HL-60 (cell line): ENCODE results near the gene ABCA6.

Experiments used
- GABPA ChIP-seq: IDR thresholded peaks from 2 replicates; pipeline ENCODE4 v1.6.1; 2012; ENCODE audit warnings: low read depth
- TF ChIP-seq, protein P1 (sequence below): IDR thresholded peaks from one replicate; pipeline ENCODE4 v1.5.1; 2011; ENCODE audit warnings: low read length, control low read depth, inconsistent platforms; ENCODE audit not compliant: insufficient read depth

DNA sequence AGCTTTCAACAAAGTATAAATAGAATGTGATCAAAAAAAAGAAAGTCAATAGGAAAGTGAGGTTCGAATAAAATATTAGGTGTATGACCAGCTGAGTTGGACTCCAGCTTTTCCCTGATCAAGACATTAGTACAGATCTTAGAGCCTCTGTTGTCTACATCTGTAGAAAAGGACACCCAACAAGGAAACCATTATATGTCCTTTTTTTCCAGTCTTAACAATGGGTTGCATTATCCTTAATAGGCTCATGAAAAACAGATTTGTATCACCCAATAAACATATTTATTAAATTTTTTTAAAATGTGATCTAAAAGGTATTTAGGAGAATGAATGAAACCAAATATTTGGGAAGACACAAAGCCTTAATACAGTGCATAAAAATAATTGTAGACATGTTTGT lies 18.1 kb downstream of the ABCA6 start:
- TF ChIP-seq, protein P1, sequence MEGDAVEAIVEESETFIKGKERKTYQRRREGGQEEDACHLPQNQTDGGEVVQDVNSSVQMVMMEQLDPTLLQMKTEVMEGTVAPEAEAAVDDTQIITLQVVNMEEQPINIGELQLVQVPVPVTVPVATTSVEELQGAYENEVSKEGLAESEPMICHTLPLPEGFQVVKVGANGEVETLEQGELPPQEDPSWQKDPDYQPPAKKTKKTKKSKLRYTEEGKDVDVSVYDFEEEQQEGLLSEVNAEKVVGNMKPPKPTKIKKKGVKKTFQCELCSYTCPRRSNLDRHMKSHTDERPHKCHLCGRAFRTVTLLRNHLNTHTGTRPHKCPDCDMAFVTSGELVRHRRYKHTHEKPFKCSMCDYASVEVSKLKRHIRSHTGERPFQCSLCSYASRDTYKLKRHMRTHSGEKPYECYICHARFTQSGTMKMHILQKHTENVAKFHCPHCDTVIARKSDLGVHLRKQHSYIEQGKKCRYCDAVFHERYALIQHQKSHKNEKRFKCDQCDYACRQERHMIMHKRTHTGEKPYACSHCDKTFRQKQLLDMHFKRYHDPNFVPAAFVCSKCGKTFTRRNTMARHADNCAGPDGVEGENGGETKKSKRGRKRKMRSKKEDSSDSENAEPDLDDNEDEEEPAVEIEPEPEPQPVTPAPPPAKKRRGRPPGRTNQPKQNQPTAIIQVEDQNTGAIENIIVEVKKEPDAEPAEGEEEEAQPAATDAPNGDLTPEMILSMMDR: no peak
- no peak for TF ChIP-seq GABPA
